ENCODE data around the gene CFAP97D2.
"Not testable (repeated sequence)": the region's sequence is repeated elsewhere in the genome, so short reads cannot be mapped to it uniquely, and the experiment has no call there.

DNA sequence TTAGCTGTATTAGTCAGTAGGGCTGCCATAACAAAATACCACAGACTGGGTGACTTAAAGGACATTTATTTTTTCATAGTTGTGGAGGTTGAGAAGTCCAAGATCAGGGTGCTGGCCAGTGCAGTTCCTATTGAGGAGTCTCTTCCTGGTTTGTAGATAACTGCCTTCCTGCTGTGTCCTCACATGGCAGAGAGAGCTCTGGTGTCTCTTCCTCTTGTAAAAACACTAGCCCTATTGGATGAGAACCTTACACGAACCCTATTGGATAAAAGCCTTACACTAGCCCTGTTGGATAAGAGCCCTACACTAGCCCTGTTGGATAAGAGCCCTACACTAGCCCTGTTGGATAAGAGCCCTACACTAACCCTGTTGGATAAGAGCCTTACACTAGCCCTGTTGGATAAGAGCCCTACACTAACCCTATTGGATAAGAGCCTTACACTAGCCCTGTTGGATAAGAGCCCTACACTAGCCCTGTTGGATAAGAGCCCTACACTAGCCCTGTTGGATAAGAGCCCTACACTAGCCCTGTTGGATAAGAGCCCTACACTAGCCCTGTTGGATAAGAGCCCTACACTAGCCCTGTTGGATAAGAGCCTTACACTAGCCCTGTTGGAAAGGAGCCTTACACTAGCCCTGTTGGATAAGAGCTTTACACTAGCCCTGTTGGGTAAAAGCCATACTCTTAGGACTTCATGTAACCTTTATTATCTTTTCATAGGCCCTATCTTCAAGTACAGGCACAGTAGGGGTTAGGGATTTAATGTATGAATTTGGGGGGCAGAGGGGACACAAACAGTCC lies 72.8 kb downstream of the CFAP97D2 start:
- TF ChIP-seq, protein P1, sequence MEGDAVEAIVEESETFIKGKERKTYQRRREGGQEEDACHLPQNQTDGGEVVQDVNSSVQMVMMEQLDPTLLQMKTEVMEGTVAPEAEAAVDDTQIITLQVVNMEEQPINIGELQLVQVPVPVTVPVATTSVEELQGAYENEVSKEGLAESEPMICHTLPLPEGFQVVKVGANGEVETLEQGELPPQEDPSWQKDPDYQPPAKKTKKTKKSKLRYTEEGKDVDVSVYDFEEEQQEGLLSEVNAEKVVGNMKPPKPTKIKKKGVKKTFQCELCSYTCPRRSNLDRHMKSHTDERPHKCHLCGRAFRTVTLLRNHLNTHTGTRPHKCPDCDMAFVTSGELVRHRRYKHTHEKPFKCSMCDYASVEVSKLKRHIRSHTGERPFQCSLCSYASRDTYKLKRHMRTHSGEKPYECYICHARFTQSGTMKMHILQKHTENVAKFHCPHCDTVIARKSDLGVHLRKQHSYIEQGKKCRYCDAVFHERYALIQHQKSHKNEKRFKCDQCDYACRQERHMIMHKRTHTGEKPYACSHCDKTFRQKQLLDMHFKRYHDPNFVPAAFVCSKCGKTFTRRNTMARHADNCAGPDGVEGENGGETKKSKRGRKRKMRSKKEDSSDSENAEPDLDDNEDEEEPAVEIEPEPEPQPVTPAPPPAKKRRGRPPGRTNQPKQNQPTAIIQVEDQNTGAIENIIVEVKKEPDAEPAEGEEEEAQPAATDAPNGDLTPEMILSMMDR (IDR thresholded peaks at IDR 0.05): not testable (repeated sequence)
- not testable (repeated sequence) for TF ChIP-seq POLR2AphosphoS5 (IDR thresholded peaks at IDR 0.05)
